Medulla oblongata (tissue), 1 donor: ENCODE measurements around the gene FCHSD2.
A peak's percentile ranks its signal among the peaks of the same experiment; 100 is the strongest.

Source experiments
- DNase-seq: peaks from one replicate; pipeline ENCODE4 v3.0.0-alpha.2; 2015; ENCODE audit errors: extremely low spot score

Gene FCHSD2

GRCh38 chr11:73142128-73142377 lies at the start of gene FCHSD2:
Gene FCHSD2 (minus strand): TSS chr11:73142318. CDS start chr11:73141877, 441 bp downstream.
- no peak for DNase-seq

- no peak for DNase-seq
Observed at GRCh38 chr11:73191151-73191550, 49.0 kb upstream of the FCHSD2 start.

- no peak for DNase-seq
Observed at GRCh38 chr11:73190557-73190885, 48.4 kb upstream of the FCHSD2 start.

GRCh38 chr11:73189723-73190556 lies 47.8 kb upstream of the FCHSD2 start:
- DNase-seq, result no peak

- DNase-seq, result peak; percentile 81
Observed at GRCh38 chr11:73189315-73189714, 47.2 kb upstream of the FCHSD2 start.

- no peak for DNase-seq
Observed at GRCh38 chr11:73188301-73188700, 46.2 kb upstream of the FCHSD2 start.

GRCh38 chr11:73187854-73188253 lies 45.7 kb upstream of the FCHSD2 start:
- DNase-seq, result no peak

GRCh38 chr11:73186886-73187285 lies 44.8 kb upstream of the FCHSD2 start:
- no peak for DNase-seq

- no peak for DNase-seq
Observed at GRCh38 chr11:73186294-73186850, 44.3 kb upstream of the FCHSD2 start.

- no peak for DNase-seq
Observed at GRCh38 chr11:73185680-73186293, 43.7 kb upstream of the FCHSD2 start.

- DNase-seq, result peak; percentile 74
Observed at GRCh38 chr11:73184953-73185671, 43.0 kb upstream of the FCHSD2 start.

GRCh38 chr11:73182824-73183321 lies 40.8 kb upstream of the FCHSD2 start:
- DNase-seq, result no peak

GRCh38 chr11:73178681-73179080 lies 36.6 kb upstream of the FCHSD2 start:
- DNase-seq, result no peak

GRCh38 chr11:73177778-73178539 lies 35.8 kb upstream of the FCHSD2 start:
- DNase-seq, result peak; percentile 92

- DNase-seq, result peak; percentile 28
Observed at GRCh38 chr11:73177380-73177777, 35.3 kb upstream of the FCHSD2 start.

GRCh38 chr11:73176874-73177155 lies 34.7 kb upstream of the FCHSD2 start:
- no peak for DNase-seq

- no peak for DNase-seq
Observed at GRCh38 chr11:73176145-73176873, 34.2 kb upstream of the FCHSD2 start.

GRCh38 chr11:73175551-73176144 lies 33.5 kb upstream of the FCHSD2 start:
- no peak for DNase-seq

GRCh38 chr11:73174495-73174791 lies 32.3 kb upstream of the FCHSD2 start:
- DNase-seq, result no peak

GRCh38 chr11:73173755-73174494 lies 31.8 kb upstream of the FCHSD2 start:
- DNase-seq, result no peak
